Coronary artery (tissue), 2 donors: ENCODE data around the gene ZNF789.
A peak's percentile ranks its signal among the peaks of the same experiment; 100 is the strongest.

ENCODE experiments used
- DNase-seq: peaks from one replicate; pipeline ENCODE4 v3.0.0-alpha.2; 2017; ENCODE audit warnings: low spot score
- H3K27ac ChIP-seq, 2 donors: fragments of 200-600 bp; sonication (generic); one replicate each; pipeline ENCODE4 v1.5.1; 2016 to 2019
- H3K4me3 ChIP-seq: fragments of 200-600 bp; sonication (generic); 2 replicates; pipeline ENCODE4 v1.5.1; 2016; ENCODE audit warnings: mild to moderate bottlenecking, moderate library complexity
- CTCF ChIP-seq: fragments of 200-600 bp; sonication (generic); IDR thresholded peaks from one replicate; pipeline ENCODE4 v1.5.1; 2019; ENCODE audit warnings: antibody characterized with exemption

The ZNF789 gene

GRCh38 chr7:99457650-99458493 lies 14.8 kb upstream of the ZNF789 start:
- no peak overlapping the region for H3K4me3 ChIP-seq
- no peak for DNase-seq
- TF ChIP-seq CTCF: no peak
- no peak overlapping the region for H3K27ac ChIP-seq

- TF ChIP-seq CTCF: no peak
- DNase-seq: no peak
- Histone ChIP-seq H3K4me3 (no peak overlapping the region), H3K27ac (no peak overlapping the region)
Measured at GRCh38 chr7:99459087-99459486, 13.6 kb upstream of the ZNF789 start.

GRCh38 chr7:99460651-99461050 lies 12.0 kb upstream of the ZNF789 start:
- DNase-seq: no peak
- no peak for TF ChIP-seq CTCF
- no peak overlapping the region for H3K4me3 ChIP-seq
- no peak overlapping the region for H3K27ac ChIP-seq

- no peak for DNase-seq
- no peak overlapping the region for H3K4me3 ChIP-seq
- no peak for TF ChIP-seq CTCF
- no peak overlapping the region for H3K27ac ChIP-seq
Measured at GRCh38 chr7:99461221-99461620, 11.5 kb upstream of the ZNF789 start.

GRCh38 chr7:99465421-99465768 lies 7.3 kb upstream of the ZNF789 start:
- DNase-seq: no peak
- peak overlapping the region; percentile 83 for H3K4me3 ChIP-seq
- TF ChIP-seq CTCF: no peak
- peak overlapping the region; percentile 79 to 84 for H3K27ac ChIP-seq

GRCh38 chr7:99468336-99468918 lies 4.3 kb upstream of the ZNF789 start:
- DNase-seq: no peak
- Histone ChIP-seq H3K4me3 (no peak overlapping the region), H3K27ac (no peak overlapping the region)
- TF ChIP-seq CTCF: no peak
